ENCODE measurements around the gene CDT1. TPM values are rescaled to one million over a fixed set of nuclear protein-coding genes. Genes with fewer than 3 reads are reported as not detected.
A peak's percentile ranks its signal among the peaks of the same experiment; 100 is the strongest.

The CDT1 gene
- polyA plus RNA-seq, 1 experiment: 2.4 TPM

GRCh38 chr16:88854306-88855111, 50.9 kb downstream of the CDT1 start:
- POLR2A ChIA-PET: no interaction called here
- no peak for DNase-seq (ENCODE audit: low read depth)
- H3K36me3 ChIP-seq (ENCODE audit: control insufficient read depth, insufficient read depth, low read length): peaks cover 5% of the 10 kb centered on the region
- CTCF ChIA-PET: interaction anchor here (1.4 kb wide), 1 partner anchor 312 kb away, joined by 4 read pairs; no protein-coding TSS in a partner anchor
- TF ChIP-seq CTCF (IDR thresholded peaks at IDR 0.05; ENCODE audit: insufficient read depth, low read depth, low read length): no peak
- no peak overlapping the region for H3K4me3 ChIP-seq (ENCODE audit: low read depth, low read length)
- H3K27me3 ChIP-seq (ENCODE audit: control insufficient read depth, insufficient read depth, low read length): no peaks in the 10 kb centered on the region

- ChIA-PET CTCF (no interaction called here), POLR2A (no interaction called here)
- DNase-seq (ENCODE audit: low read depth): no peak
- no peak for TF ChIP-seq CTCF (IDR thresholded peaks at IDR 0.05; ENCODE audit: insufficient read depth, low read depth, low read length)
- H3K36me3 ChIP-seq (ENCODE audit: control insufficient read depth, insufficient read depth, low read length): peaks cover 6% of the 10 kb centered on the region; the same call in 1 of the 2 replicates
- H3K4me3 ChIP-seq (ENCODE audit: low read depth, low read length): no peak overlapping the region
- no peaks in the 10 kb centered on the region for H3K27me3 ChIP-seq (ENCODE audit: control insufficient read depth, insufficient read depth, low read length)
Observed at GRCh38 chr16:88855176-88855575, 51.6 kb downstream of the CDT1 start.

- no peaks in the 10 kb centered on the region for H3K27me3 ChIP-seq (ENCODE audit: control insufficient read depth, insufficient read depth, low read length)
- ChIA-PET POLR2A (no interaction called here), CTCF (no interaction called here)
- H3K36me3 ChIP-seq (ENCODE audit: control insufficient read depth, insufficient read depth, low read length): peaks cover 8% of the 10 kb centered on the region
- DNase-seq (ENCODE audit: low read depth): no peak
- peak overlapping the region; percentile 96 for H3K4me3 ChIP-seq (ENCODE audit: low read depth, low read length)
- no peak for TF ChIP-seq CTCF (IDR thresholded peaks at IDR 0.05; ENCODE audit: insufficient read depth, low read depth, low read length)
Observed at GRCh38 chr16:88855736-88856121, 52.1 kb downstream of the CDT1 start.

- Histone ChIP-seq H3K4me3 (ENCODE audit: low read depth, low read length) (peak overlapping the region; percentile 96), H3K27me3 (ENCODE audit: control insufficient read depth, insufficient read depth, low read length) (no peaks in the 10 kb centered on the region), H3K36me3 (ENCODE audit: control insufficient read depth, insufficient read depth, low read length) (peaks cover 9% of the 10 kb centered on the region)
- POLR2A ChIA-PET: no interaction called here
- no peak for TF ChIP-seq CTCF (IDR thresholded peaks at IDR 0.05; ENCODE audit: insufficient read depth, low read depth, low read length)
- CTCF ChIA-PET: interaction anchor here (0.9 to 2.6 kb wide), 4 partner anchors 31 to 119 kb away, joined by 4 to 12 read pairs (median 8); partner anchors contain the start of gene APRT
- DNase-seq (ENCODE audit: low read depth): no peak
Observed at GRCh38 chr16:88856122-88856827, 52.7 kb downstream of the CDT1 start.
